Motor neuron (in vitro differentiated cells): ENCODE measurements around the gene ANKRD37. TPM values are rescaled to one million over a fixed set of nuclear protein-coding genes. Genes with fewer than 3 reads are reported as not detected.

Experiments used
- ATAC-seq, 8 experiments: fragments of 200-7000 bp; cut with Tn5 transposase; replicated peaks in 6 of 8; 2 replicates each; pipeline ENCODE4 v1.8.0; 2021; ENCODE audit warnings: mild to moderate bottlenecking in 8 of 8, moderate library complexity in 8 of 8
- H3K27ac ChIP-seq, 2 donors: fragments of 250-450 bp; sonication (Bioruptor Pico); 2 replicates each; pipeline ENCODE4 v1.9.0; 2021; ENCODE audit warnings: antibody characterized with exemption in 2 of 2, mild to moderate bottlenecking in 2 of 2, moderate library complexity in 1 of 2
- H3K4me1 ChIP-seq, 2 donors: fragments of 250-450 bp; sonication (Bioruptor Pico); replicated peaks in 1 of 2; 2 replicates each; pipeline ENCODE4 v1.6.1; 2021; ENCODE audit warnings: antibody characterized with exemption in 2 of 2, mild to moderate bottlenecking in 2 of 2, moderate library complexity in 1 of 2
- H3K4me3 ChIP-seq, 5 donors: fragments of 250-450 bp; sonication (Bioruptor Pico); 2 replicates each; pipeline ENCODE4 v1.9.0; 2021; ENCODE audit warnings: antibody characterized with exemption in 5 of 5, mild to moderate bottlenecking in 5 of 5, moderate library complexity in 4 of 5
- WGBS, 10 experiments: fragments of 450-650 bp; shearing (Covaris generic); methylation state at CpG; one replicate each; pipeline ENCODE4 v1.0.0; 2022; 5-methylcytosine and 5-hydroxymethylcytosine counted together
- in situ Hi-C, 9 experiments: fragments of 400-800 bp; cut with MboI; loops; one replicate each; pipeline ENCODE4 v1.15.0; 2021; ENCODE audit warnings: low sequenced_read_pairs in 9 of 9, low pct_unique_long_range_greater_than_20kb in 2 of 9; ENCODE audit not compliant: unreplicated experiment in 9 of 9
- total RNA-seq, 8 experiments: library from RNA; unstranded; fragments of 300-600 nt; gene quantifications; 2 replicates each; pipeline versions ENCODE4 v1.2.3 to v1.2.4, GENCODE V29; 2022

Gene ANKRD37
- total RNA-seq, 8 experiments from 2014 or later: 4.8 to 30.9 (median 12.9) TPM

GRCh38 chr4:185384061-185384460, 12.6 kb upstream of the ANKRD37 start:
- no peak for ATAC-seq
- WGBS, 10 experiments: 86 to 100% (median 100%) methylated on average over 1 to 2 of the region's 2 CpGs; no CpG with 5 or more reads in 5 of the 10 experiments
- Histone ChIP-seq H3K27ac (no peak overlapping the region), H3K4me3 (no peak overlapping the region), H3K4me1 (peaks cover 3 to 18% of the 10 kb centered on the region in 2 donors)
- in situ Hi-C loops: no loop called here

GRCh38 chr4:185384930-185385331, 11.7 kb upstream of the ANKRD37 start:
- no peak overlapping the region for H3K4me3 ChIP-seq
- H3K4me1 ChIP-seq: peaks cover 3 to 18% of the 10 kb centered on the region in 2 donors
- WGBS, 10 experiments: 21 to 66% (median 45%) methylated on average over 4 to 8 of the region's 10 CpGs; no CpG with 5 or more reads in 4 of the 10 experiments
- in situ Hi-C loops: no loop called here
- H3K27ac ChIP-seq: no peak overlapping the region
- ATAC-seq: peak in 6 of 8 experiments; percentile 14 to 76 (median 58)

- 83 to 100% (median 96%) methylated on average over 1 to 3 of the region's 12 CpGs; no CpG with 5 or more reads in 2 of the 10 experiments for WGBS, 10 experiments
- in situ Hi-C loops: no loop called here
- Histone ChIP-seq H3K4me1 (peaks cover 3 to 18% of the 10 kb centered on the region in 2 donors), H3K27ac (no peak overlapping the region), H3K4me3 (no peak overlapping the region)
- ATAC-seq: no peak
Observed at GRCh38 chr4:185387957-185388356, 8.7 kb upstream of the ANKRD37 start.

GRCh38 chr4:185390941-185391340, 5.7 kb upstream of the ANKRD37 start:
- H3K4me1 ChIP-seq: peaks cover 5 to 7% of the 10 kb centered on the region in 2 donors
- no peak for ATAC-seq
- in situ Hi-C loops: no loop called here
- H3K27ac ChIP-seq: no peak overlapping the region
- WGBS, 10 experiments: 58 to 100% (median 95%) methylated on average over 1 to 6 of the region's 6 CpGs; no CpG with 5 or more reads in 1 of the 10 experiments
- no peak overlapping the region for H3K4me3 ChIP-seq

GRCh38 chr4:185392156-185392555, 4.5 kb upstream of the ANKRD37 start:
- 33 to 100% (median 100%) methylated on average over 1 of the region's 1 CpG; no CpG with 5 or more reads in 3 of the 10 experiments for WGBS, 10 experiments
- Histone ChIP-seq H3K27ac (no peak overlapping the region), H3K4me3 (no peak overlapping the region), H3K4me1 (peaks cover 5 to 7% of the 10 kb centered on the region in 2 donors)
- in situ Hi-C loops: no loop called here
- no peak for ATAC-seq

- H3K27ac ChIP-seq: no peak overlapping the region
Observed at GRCh38 chr4:185394568-185395237, 1.9 kb upstream of the ANKRD37 start.

DNA sequence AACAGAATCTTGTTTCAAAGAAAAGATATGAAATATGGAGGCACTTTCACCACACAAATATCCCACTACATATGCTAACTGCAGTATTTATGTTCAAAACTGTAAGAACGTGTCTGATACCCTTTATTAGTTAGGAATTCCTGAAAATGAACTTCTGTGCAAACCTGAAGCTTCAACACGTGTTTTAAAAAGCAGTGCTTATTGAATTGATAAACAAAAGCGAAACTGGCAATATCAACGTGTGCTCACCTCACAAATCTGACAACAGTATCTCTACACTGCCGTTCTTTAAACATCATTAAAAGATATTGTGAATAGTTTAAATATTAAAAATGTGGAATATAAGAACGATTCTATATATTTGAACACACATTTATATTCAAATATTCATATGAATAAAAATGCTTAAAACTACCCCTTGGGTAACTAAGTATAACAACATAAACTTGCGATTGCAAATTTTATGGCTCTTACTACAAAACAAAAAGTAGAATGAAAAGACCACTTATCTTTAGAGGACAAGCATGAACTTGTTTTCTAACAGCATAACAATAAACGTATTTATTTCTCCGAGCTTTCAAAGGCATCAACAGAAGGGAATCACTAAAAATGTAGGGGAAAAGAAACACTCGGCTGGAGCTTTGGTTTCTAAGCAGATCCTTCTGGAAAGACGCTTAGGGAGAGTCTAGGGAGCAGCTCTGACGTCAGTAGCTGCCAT, 1.2 kb upstream of the ANKRD37 start, which contains the start of gene LRP2BP:
TSS of gene LRP2BP (minus strand) at position 687 of the 718 bp plus-strand sequence. CDS start 17,738 bp downstream, outside the sequence.
- Histone ChIP-seq H3K4me1 (peaks cover 12 to 21% of the 10 kb centered on the region in 2 donors), H3K27ac (peak within 1 kb of the TSS; percentile 97 to 98), H3K4me3 (peak within 1 kb of the TSS; percentile 46 to 62 (median 56))
- in situ Hi-C loops: no loop called here
- WGBS, 10 experiments: 0 to 76% (median 19%) methylated on average over 1 to 11 of the region's 12 CpGs
- ATAC-seq: no peak

More at GRCh38 chr4:185394568-185395237, 1.9 kb upstream of the ANKRD37 start:
- Histone ChIP-seq H3K4me1 (peaks cover 12 to 20% of the 10 kb centered on the region in 2 donors), H3K4me3 (peak overlapping the region; percentile 46 to 62 (median 56))
- 19 to 96% (median 80%) methylated on average over 1 to 12 of the region's 12 CpGs; no CpG with 5 or more reads in 1 of the 10 experiments for WGBS, 10 experiments
- in situ Hi-C loops: no loop called here
- no peak for ATAC-seq

DNA sequence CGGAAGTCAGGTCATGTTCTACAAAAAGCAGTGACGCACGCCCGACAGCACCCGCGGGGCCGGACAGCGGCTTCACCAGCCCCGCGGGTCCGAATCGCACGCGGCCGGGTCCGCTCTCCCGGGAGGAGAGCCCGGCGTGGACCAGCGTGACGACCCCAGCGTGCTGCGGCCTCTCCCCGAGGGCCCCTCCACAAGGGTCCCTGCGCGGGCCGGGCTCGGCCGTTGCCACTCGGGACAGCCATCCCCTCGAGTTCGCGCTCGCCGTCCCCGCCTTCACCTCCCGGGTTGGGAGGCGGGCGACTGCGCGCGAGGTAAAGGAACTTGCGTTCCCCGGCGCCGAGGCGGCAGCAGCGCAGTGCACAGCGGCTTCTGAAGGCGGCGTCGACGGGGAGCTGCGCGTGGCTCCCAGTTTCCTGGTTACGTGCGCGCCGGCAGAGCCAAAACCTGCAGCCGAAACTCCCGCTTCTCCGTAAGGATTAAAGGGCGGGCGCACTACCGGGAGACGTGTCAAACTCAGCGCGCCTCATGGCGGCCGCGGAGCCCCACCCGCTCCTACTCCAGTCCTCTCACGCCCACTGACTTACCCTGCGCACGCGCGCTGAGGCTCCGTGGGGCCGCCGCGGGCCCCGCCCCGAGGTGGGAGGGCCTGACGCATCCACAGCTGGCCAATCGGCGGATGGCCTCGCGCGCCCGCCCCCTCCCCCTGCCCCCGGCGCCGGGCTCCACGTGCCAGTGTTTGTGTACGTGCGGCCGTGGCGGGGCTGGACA, 501 bp upstream of the ANKRD37 start:
- in situ Hi-C loops: no loop called here
- peak; percentile 79 to 89 (median 87) for ATAC-seq
- 0 to 3% (median 0%) methylated on average over 1 to 20 of the region's 98 CpGs; no CpG with 5 or more reads in 4 of the 10 experiments for WGBS, 10 experiments
- Histone ChIP-seq H3K27ac (peak overlapping the region; percentile 97 to 98), H3K4me1 (peaks cover 12 to 21% of the 10 kb centered on the region in 2 donors), H3K4me3 (peak overlapping the region; percentile 46 to 62 (median 56))

DNA sequence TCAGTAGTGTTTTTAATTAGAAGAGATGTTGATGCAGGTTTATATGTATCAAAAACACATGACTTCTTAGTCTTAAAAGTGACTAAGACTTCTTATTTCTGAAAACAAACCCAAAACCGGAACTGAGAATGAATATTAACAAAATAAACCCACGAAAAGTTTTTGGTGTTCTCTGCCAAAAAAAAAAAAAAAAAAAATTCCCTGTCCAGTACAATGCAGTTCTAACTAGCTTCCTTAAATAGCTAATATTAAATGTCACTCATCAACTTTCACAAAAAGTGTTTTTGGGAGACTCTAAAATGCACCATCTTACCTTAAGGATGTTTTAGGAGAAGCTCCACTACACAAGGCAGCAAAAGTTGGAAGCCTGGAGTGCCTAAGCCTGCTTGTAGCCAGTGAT, 2.0 kb downstream of the ANKRD37 start:
- in situ Hi-C loops: no loop called here

GRCh38 chr4:185399466-185399865, 2.8 kb downstream of the ANKRD37 start:
- no peak overlapping the region for H3K4me3 ChIP-seq
- WGBS, 10 experiments: 31 to 84% (median 67%) methylated on average over 4 to 8 of the region's 8 CpGs
- no peak for ATAC-seq
- no peak overlapping the region for H3K27ac ChIP-seq
- H3K4me1 ChIP-seq: peaks cover 9 to 18% of the 10 kb centered on the region in 2 donors
- in situ Hi-C loops: no loop called here

More for the DNA sequence above, 2.0 kb downstream of the ANKRD37 start:
- Histone ChIP-seq H3K4me3 (no peak overlapping the region), H3K27ac (no peak overlapping the region), H3K4me1 (peaks cover 12 to 21% of the 10 kb centered on the region in 2 donors)
- WGBS, 10 experiments: 0 to 100% (median 80%) methylated on average over 1 to 2 of the region's 2 CpGs; no CpG with 5 or more reads in 1 of the 10 experiments
- ATAC-seq: no peak

GRCh38 chr4:185404031-185404430, 7.4 kb downstream of the ANKRD37 start:
- no peak overlapping the region for H3K4me3 ChIP-seq
- in situ Hi-C loops: no loop called here
- no peak overlapping the region for H3K27ac ChIP-seq
- ATAC-seq: peak in 4 of 8 experiments; percentile 16 to 45 (median 32)
- WGBS, 10 experiments: 80 to 100% (median 96%) methylated on average over 1 to 4 of the region's 4 CpGs; no CpG with 5 or more reads in 4 of the 10 experiments
- peaks cover 0 to 6% of the 10 kb centered on the region in 2 donors for H3K4me1 ChIP-seq

GRCh38 chr4:185405296-185405999, 8.8 kb downstream of the ANKRD37 start:
- H3K4me1 ChIP-seq: no peaks in the 10 kb centered on the region
- no peak for ATAC-seq
- H3K4me3 ChIP-seq: no peak overlapping the region
- in situ Hi-C loops: no loop called here
- H3K27ac ChIP-seq: no peak overlapping the region
- 83 to 99% (median 93%) methylated on average over 4 to 6 of the region's 6 CpGs for WGBS, 10 experiments
